HG02973 (cell line): Measurements from ENCODE around the gene CFDP1.

Experiments used
- ATAC-seq: cut with Tn5 transposase; IDR thresholded peaks from one replicate; pipeline ENCODE4 v1.9.1; 2021; ENCODE audit warnings: moderate library complexity; ENCODE audit not compliant: unreplicated experiment

CFDP1 gene

DNA sequence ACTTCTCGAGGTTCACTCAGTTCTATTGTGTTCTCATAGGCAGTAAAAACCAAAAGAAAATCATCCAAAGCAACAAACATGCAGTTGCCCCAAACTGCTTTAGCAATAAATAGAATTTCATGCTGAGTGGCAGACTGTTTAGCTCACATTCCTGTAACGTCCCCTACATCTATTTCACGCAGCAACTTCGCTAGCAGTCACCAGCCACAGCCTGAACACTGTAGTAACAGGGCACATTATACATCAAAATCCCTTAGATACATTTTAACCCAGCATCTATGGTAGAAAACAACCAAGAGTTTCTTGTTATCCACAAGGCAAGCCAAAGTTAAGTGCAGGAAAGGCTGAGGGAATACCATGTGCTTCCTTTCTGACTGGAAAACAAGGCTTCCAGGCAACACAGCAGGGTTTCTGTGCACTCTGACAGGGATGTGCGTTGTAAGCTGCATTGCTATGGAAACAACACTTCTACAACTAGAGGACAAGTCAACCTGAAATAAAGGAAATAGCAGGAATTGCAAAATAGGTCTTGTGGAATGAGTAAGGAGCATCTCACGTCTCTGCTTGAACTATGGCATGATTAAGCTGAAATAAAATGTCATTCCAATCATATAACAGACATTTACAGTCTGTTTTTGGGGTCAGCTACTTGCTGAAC, 55.4 kb downstream of the CFDP1 start:
- ATAC-seq = no peak

GRCh38 chr16:75376475-75377161, 56.7 kb downstream of the CFDP1 start:
- ATAC-seq = no peak

GRCh38 chr16:75374388-75374787, 58.9 kb downstream of the CFDP1 start:
- no peak for ATAC-seq

DNA sequence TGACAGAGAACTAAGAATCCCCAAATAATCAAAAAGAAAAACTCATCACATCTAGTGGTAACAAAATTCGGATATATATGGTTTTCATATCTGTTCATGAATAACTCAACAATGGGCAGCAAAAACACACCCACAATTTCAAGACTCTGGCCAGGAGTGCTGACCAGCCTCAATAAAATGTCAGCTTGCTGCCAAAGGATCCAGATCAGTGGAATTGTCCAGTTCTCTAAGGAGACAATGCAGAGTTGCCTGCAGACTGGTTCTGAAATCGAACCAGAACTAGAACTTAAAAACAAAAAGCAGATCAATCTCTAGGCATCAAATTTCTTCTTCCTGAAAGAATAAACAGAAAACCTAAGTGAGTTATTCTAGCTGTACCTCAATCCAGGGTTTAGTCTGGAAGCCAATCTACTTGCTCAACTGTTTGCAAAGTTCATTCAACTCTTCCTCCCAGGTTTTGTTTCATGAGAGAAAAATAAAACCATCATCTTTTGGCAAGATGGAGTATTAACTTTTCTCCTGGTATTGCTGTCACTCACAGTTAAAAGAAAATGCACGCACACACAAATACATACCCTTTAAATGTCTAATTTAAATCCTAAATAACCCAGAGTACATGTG, 61.0 kb downstream of the CFDP1 start:
- no peak for ATAC-seq

DNA sequence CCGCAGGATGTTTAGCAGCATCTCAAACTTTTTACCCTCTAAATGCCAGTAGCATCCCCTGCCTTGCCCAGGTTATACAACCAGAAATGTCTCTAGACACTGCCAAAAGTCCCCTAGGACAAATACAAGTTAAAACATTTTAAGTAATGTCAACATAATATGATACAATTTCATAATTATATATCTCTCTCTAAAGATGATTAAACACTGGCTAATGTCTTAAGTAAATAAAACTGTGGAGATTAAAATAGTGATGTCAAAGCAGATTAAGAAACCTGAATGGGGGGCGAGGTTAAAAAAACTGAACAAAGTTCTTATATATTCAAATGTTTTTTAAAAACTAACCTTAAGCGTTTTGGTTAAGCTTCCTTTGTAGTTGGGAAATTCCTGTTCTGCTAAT, 62.1 kb downstream of the CFDP1 start:
- ATAC-seq = no peak

DNA sequence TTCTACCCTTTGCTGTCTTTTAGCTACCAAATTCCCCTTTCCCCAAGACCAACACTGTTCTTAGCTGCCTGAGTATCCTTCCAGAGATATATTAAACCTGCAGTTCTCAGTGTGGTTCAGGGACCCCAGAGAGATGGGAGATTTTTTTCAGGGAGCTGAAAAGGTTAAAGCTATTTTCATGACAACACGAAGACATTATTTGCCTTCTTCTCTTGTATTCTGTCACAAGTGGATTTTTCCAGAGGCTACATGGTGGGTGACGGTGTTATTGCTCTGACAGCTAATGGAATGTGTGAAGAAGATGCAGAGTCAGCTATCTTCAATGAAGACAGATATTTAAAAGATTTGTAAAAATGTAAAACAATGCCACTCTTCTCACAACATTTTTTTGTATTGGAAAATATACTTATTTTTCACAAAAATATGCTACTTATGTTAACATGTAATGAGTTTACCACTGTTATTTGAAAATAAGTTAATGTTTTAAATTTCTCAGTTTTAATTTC, 69.0 kb downstream of the CFDP1 start:
- no peak for ATAC-seq

DNA sequence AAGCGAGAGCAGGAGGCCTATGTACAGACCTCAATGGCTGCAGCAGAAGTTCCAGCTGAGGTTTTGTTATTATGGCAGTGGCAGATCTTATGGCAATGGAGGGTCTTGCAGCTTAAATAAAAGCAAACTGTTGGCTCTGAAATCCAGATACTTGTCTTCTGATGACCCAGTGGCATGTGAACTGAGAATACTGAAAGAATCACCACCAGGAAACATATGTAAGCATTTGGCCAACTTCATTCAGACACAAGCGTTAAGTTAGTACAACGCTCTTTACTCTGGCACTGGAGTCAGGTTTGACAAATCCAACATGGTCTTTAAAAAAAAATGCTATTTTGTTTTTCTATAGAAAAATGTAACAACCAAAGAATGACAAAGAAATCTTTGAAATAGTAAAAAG, 70.5 kb downstream of the CFDP1 start:
- no peak for ATAC-seq

DNA sequence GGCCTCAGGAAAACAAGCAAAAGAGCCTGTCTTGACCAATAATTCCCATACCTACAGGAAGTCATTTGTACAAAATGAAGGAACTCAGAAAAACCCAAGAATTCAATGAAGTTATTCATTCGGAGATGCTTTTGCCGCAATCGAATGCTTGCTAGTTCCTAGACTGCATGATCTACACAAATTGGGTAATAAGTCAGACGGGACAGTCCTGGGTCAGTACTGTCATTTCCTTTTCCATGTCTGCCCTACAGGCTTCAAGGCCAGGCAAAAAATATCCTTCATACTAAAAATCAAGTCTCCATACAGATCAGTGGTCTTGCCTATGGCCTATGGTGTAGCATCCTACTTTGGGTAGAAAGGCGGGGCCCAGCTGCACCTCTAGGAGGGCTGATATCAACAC, 71.4 kb downstream of the CFDP1 start:
- no peak for ATAC-seq

- no peak for ATAC-seq
Observed at GRCh38 chr16:75354170-75354569, 79.1 kb downstream of the CFDP1 start.

- no peak for ATAC-seq
Observed at GRCh38 chr16:75351183-75351582, 82.1 kb downstream of the CFDP1 start.

- ATAC-seq = no peak
Observed at GRCh38 chr16:75345711-75346110, 87.6 kb downstream of the CFDP1 start.

GRCh38 chr16:75343941-75344340, 89.4 kb downstream of the CFDP1 start:
- ATAC-seq = no peak

- ATAC-seq = no peak
Observed at GRCh38 chr16:75343286-75343685, 90.0 kb downstream of the CFDP1 start.

DNA sequence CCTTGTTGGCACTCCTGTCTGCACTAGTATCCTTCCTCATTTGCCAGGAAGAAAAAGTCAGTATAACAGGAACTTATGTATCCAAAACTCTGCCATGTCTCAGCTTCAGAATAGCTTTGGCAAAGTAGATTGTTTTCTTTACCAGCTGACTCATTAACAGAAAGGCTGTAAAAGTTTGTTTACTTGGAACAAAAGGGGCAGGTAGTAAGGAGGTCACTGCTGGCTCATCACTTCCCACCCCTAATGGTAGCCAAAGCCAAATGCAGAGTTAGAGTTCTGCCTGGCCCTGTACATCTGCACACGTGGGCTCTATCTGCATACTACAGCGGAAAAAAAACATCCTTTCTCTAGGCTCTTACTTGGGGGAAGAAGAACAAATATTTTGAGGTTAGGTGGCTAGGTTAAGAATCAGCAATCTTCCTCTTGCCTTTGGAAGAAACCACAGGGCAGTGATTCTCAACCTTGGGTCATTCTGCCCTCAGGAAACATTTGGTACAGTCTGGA, 90.9 kb downstream of the CFDP1 start:
- ATAC-seq = no peak

- no peak for ATAC-seq
Observed at GRCh38 chr16:75341564-75342307, 91.6 kb downstream of the CFDP1 start.

DNA sequence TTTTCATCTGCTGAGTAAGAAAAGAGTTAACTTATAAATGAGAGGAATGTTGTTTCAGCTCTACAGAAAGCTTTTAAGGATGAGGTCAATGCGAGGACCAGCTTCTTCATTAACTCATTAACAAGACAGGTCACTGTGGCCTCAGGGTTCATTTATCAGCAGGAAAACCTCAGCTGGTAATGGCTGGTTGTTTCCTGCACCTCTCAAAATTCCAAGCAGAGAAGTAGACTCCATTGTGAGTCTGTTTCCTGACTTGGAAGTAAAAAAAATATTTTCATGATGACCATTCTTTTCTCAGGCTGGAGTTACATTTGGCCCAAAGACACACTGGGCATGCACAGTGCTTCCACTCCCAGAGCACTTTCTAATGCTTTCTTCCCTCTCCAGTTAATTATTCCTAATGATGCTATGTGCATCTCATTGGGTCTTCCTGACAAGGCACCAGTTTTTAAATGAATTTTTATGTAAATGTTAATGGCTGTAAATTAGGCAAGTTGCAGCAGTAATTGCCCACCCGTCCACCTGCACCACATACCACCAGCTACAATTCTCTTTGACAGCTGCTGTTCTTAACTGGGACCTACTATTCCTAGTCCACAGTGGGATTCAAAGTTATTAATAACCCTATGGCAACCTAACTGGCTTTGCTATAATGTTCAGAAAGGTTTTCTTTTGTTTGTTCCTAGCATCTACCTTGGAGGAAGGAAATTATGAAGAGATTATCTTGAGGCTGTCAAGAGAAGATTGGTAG, 92.4 kb downstream of the CFDP1 start:
- no peak for ATAC-seq

- no peak for ATAC-seq
Observed at GRCh38 chr16:75337430-75337829, 95.9 kb downstream of the CFDP1 start.

DNA sequence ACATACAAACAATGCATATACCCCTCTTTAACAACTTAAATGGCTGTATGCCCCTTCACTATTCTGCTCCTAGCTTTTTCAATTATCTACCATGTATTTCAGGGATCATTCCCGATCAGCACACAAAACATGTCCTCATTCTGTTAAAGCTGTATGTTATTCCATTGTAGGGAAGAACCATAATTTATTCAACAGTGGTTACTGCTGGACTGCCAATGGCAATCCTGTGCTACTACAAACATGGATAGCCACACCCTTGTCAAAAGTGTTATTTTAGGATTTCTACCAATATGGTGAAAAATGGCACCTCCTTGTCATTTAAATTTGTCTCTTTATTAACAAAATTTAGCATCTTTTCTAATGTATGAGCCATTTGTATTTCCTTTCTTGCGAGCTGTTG, 96.8 kb downstream of the CFDP1 start:
- no peak for ATAC-seq

DNA sequence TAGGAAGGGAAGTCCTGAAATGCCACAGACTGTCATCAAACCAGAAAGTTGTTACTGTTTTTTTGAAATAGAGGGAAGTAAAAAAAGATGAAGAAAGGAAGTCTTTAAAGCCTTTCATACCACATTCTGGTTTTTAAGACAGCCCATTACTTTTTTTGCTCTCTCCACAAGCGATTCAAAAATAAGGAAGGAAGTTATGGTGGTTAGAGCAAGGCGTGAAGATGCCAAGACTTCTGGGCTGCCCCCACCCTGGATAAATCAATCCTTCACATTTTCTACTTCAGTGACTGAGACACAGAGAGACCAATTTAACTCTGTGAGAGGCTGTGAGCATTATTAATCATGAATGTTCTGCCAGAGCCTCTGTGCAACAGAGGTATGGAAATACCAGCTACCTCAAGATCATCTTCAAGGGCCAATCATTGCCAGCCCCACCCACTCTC, 99.6 kb downstream of the CFDP1 start:
- no peak for ATAC-seq

GRCh38 chr16:75329943-75330342, 103.4 kb downstream of the CFDP1 start:
- no peak for ATAC-seq

- ATAC-seq = no peak
Observed at GRCh38 chr16:75326333-75326732, 107.0 kb downstream of the CFDP1 start.
